GM19438 (cell line): ENCODE results near the gene ATP9A.
"Not testable (repeated sequence)": the region's sequence is repeated elsewhere in the genome, so short reads cannot be mapped to it uniquely, and the experiment has no call there.

Source experiments
- ATAC-seq: cut with Tn5 transposase; IDR thresholded peaks from one replicate; pipeline ENCODE4 v1.9.1; 2021; ENCODE audit warnings: low read depth; ENCODE audit not compliant: unreplicated experiment

The ATP9A gene

DNA sequence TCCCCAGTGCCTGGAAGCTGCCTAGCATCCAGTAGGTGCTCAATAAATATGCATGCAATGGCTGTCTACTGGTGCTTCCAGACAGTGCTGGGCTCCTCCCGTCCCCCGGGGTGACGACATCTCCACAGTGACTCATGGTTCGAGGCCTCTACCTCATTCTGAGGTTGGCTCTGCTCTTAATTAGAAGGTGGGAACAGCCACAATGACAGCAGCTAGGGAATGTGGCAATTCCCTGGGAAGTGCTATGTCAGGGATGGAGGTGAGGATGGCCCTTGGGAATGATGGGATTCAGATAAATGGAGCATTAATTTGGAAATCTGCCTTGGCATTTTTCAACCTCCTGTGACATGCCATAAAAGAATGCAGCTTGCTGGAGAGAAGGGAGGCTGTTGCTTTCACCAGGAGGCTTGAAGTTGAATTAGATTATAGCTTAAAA, 182.2 kb downstream of the ATP9A start:
- no peak for ATAC-seq

GRCh38 chr20:51585148-51585547, 183.0 kb downstream of the ATP9A start:
- no peak for ATAC-seq

DNA sequence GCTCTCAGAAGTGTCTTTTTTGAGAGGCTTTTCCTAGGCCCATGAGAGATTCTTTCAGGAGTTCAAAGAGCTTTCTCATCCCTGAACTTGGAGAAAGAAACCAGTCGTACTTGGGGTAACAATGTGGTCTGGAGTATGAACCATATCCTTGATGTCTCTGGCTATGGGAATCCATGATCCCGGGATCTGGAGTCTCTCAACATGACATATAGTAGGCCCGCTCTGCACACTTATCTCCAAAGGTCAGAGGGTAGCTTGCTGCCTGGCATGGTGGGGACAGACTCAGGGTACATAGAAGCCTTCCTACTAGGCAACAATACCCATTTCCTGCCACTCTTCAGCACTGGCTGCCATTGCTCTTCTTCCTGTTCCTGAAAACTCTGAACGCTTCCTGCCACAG, 183.5 kb downstream of the ATP9A start:
- ATAC-seq, result no peak

GRCh38 chr20:51584116-51584515, 184.1 kb downstream of the ATP9A start:
- ATAC-seq, result no peak

DNA sequence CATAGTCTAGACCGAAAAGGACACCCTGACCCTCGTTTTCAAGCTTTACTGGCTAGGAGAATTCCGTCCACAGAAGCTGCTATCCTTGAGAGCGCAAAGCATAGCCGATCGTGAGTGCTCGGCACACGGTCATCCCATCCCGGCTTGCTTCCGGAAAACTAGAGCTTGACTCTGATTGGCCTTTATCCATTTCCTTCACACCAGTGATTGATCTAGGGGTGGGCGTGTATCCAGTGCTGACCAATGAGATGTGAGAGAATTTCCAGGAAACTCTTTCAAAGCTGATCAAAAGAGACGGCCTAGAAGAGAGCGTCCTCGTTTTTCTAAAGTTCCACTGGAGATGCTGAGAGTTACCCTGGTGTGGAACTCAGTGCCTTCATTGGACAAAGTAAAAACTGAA, 184.7 kb downstream of the ATP9A start:
- no peak for ATAC-seq

DNA sequence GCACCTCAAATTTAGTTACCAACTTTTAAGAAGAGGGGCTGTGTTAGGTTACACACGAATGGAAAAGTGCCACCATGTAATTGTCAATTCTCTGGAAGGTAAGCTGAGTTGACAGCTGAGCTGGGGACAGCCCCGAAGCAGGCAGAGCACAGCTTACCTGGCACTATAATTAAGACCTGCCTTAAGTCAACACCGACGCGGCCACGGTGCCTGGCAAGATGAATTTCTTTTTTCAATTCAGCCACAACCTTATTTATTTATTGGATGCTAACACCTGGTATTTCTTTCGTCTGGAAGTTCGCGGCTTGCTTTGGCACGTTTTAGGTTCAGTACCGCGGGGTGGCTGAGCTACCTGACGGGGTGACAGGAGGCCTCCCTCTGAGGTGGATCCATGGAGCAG, 185.1 kb downstream of the ATP9A start:
- no peak for ATAC-seq

DNA sequence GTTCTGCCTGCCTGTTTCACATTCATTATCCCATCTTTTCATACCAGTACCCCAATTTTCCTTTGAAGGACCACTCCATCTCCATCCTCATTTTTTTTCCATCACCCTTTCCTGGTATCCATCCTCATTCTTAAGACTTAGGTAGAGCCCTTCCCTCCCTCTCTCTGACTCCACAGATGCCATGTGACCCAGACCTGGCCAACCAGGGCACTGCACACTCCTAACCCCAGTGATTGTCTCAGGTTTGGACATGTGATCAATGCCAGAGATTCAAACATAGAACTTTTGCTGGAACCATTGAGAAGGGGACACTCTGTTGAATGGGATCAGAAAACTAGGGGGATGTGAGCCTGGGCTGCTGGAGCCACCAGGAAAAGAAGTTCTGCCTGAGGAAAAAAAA, 186.6 kb downstream of the ATP9A start:
- no peak for ATAC-seq

GRCh38 chr20:51579137-51579536, 189.1 kb downstream of the ATP9A start:
- no peak for ATAC-seq

DNA sequence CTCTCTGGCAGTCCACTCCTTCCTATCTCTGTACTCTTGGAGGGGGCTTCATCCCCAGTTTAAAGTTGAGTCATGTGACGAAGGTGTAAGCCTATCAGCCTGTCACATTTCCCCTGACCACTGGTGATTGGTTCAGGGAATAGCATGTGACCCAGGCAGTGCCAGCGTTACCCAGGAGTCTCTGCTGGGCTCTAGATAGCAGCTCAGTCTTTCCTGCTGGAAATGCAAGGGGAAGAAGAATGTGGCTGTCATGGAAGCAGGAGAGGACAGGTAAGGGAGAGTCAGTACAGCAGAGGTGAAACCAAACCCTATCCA, 190.1 kb downstream of the ATP9A start:
- ATAC-seq, result no peak

DNA sequence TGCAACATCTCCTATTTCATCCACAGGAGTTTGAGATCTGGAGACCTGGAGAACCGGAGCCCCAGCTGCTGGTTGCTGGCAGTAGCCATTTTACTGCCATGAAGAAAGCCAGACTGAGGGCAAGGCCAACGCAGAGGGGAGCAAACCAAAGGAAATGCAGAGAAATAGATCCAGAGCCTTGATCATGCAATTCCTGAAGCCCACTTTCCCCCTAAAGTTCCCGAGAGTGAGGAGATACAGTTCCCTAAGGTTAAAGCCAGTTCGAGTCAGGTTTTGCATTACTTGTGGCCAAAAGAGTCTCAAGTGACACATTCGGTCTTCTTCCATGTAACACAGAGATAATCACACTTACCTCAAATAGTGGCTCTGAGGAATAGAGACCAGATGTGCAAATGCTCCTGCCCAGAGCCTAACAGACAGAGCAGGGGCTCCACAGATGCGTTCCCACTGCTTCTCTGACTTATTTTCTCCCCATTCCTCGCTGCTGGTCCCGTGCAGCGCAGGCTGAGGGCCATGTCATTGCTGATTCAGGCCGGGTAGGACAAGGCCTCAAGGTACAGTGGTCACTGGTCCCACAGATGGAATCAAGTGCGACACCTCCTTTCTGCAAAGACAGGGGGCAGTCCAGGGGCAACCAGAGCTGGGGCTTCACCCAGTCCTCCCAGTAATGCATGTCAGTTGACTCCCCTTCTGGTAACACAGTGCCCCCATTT, 190.6 kb downstream of the ATP9A start:
- ATAC-seq, result no peak

DNA sequence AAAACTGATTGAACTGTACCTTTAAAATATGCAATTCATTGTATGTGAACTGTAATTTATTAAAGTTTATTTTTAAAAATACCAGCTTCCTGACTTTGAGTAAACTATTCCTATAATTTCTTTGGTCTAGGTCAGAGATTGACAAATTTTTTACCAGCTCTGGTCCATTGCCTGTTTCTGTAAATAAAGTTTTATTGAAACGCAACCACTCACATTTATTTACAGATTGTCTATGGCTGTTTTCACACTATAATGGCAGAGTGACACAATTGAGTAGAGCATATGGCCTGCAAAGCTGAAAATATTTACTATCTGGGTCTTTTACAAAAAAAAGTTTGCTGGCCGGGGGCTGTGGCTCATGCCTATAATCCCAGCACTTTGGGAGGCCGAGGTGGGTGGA, 192.7 kb downstream of the ATP9A start:
- ATAC-seq, result no peak

DNA sequence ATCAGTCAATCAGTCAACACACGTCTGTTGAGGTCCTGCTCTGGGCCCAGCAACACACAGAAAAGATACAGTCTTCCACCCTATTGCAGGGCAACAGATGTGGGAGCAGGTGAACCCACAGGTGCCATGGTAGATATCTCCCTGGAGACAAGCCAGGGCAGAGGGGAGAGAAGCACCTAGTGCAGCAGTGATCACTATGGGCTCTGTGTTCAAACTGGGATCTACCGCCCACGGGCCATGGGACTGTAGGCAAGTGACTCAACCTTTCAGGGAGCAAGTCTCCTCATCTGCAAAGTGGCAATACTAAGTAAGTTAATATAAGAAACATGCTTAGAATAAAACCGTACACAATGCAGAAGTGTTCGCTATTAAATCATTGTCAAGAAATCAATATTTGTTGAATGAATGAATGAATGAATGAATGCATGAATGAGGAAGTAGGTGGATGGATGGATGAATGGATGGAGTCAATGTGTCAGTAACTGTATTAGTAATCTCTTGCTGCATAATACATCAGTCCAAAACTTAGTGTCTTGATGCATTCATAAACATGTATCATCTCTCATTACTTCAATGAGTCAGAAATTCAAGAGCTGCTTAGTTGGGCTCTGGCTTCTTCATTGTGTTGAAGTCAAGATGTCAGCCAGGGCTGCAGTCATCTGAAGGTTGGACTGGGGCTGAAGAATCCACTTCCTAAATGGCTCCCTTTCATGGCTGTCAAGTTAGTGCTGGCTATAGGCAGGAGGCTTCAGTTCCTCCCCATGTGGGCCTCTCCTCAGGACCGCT, 193.7 kb downstream of the ATP9A start:
- no peak for ATAC-seq

- no peak for ATAC-seq
Observed at GRCh38 chr20:51573576-51574243, 194.5 kb downstream of the ATP9A start.

DNA sequence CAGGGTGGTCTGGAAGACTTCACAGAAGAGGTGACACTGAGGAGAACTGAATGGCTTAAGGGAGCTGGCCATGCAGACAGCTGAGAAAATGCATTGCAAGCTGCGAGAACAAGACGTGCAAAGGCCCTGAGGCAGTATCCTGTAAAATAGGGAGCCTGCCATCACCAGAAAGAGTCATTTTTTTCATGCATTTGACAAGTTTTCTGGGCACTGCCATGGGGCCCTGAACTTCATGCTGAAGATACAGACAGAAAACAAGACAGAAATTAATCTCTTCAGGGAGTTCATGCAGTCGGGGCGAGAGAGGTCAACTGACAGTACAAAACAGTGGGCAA, 196.8 kb downstream of the ATP9A start:
- ATAC-seq, result no peak

- no peak for ATAC-seq
Observed at GRCh38 chr20:51570739-51571459, 197.3 kb downstream of the ATP9A start.

DNA sequence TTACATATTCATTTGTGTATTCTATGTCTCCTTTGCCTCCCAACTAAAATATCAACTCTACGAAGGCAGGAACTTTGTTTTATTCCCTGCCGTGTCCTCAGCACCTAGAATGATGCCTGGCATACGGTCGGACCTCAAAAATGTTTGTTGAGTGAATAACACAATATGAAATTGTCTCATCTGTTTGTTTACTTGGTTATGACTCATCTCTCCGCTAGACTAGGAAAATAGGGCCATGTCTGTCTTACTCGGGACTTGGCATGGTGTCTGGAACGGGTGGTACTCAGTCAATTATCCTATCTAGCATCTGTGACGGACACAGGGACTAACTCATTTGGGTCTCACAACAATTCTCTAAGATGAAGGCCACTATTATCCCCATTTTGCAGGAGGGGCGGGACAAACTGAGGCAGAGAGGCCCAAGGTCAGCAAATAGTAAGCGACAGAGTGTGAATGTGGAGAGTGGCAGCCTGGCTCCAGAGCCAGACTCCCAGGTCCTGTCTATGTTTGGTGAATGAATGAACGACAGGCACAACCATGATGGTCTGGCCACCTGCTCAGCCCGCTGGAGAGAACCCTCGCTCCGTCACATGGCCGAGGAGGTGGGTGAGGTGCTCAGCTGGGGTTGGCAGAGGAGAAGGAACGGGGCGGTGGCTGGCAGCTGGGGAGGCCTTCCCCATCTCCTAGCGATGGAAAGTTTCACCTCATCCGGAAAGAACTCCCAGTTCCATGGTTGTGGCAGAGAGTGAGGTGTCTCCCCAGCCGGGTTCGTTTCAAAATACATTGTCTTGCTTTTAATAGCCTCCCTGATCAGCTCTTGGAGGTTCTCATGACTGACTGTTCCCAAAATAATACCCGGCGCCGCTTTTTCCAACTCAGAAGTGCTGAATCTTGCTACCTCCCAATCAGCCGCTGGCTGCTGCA, 198.1 kb downstream of the ATP9A start:
- ATAC-seq, result no peak

GRCh38 chr20:51568533-51568932, 199.7 kb downstream of the ATP9A start:
- ATAC-seq, result not testable (repeated sequence)

- ATAC-seq, result no peak
Observed at GRCh38 chr20:51567622-51568021, 200.6 kb downstream of the ATP9A start.

DNA sequence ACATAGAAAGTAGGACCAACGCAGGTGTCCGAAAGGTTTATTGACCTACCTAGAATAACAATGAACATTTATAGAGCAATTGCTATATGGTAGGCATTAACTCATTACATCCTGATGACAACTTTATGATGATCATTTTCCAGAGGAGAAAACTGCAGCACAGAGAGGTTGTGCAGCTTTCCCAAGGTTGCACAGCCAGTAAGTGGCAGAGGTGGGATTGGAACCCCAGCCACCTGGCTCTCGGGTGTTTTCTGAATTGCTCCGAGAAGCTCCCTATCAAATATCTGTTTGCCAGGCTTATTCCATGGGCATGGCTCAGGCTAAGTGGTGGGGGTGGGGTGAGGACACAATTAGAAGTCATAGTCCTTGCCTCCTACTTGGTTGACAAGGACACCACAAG, 201.6 kb downstream of the ATP9A start:
- ATAC-seq, result no peak
